HG02981 (cell line): ENCODE results near the gene IFNA10.
"Not testable (repeated sequence)": the region's sequence is repeated elsewhere in the genome, so short reads cannot be mapped to it uniquely, and the experiment has no call there.

Experiments used
- ATAC-seq: cut with Tn5 transposase; IDR thresholded peaks from one replicate; pipeline ENCODE4 v1.9.1; 2021; ENCODE audit warnings: mild to moderate bottlenecking, moderate library complexity; ENCODE audit not compliant: unreplicated experiment

The IFNA10 gene

GRCh38 chr9:21194867-21195776, 11.8 kb downstream of the IFNA10 start:
- ATAC-seq = peak; percentile 93

- ATAC-seq = not testable (repeated sequence)
Observed at GRCh38 chr9:21187487-21187886, 19.5 kb downstream of the IFNA10 start, which contains the start of gene IFNA4. IFNA4 (minus strand) TSS chr9:21187587; CDS start chr9:21187531, 56 bp downstream.

- peak; percentile 94 for ATAC-seq
Observed at GRCh38 chr9:21182810-21183736, 23.9 kb downstream of the IFNA10 start.

- no peak for ATAC-seq
Observed at GRCh38 chr9:21174671-21175070, 32.3 kb downstream of the IFNA10 start.

- no peak for ATAC-seq
Observed at GRCh38 chr9:21172156-21172555, 34.8 kb downstream of the IFNA10 start.

GRCh38 chr9:21171351-21171750, 35.6 kb downstream of the IFNA10 start:
- no peak for ATAC-seq

- not testable (repeated sequence) for ATAC-seq
Observed at GRCh38 chr9:21166560-21166959, 40.4 kb downstream of the IFNA10 start, which contains the start of gene IFNA21. IFNA21 (minus strand) TSS chr9:21166660; CDS start chr9:21166612, 48 bp downstream.

GRCh38 chr9:21165516-21165915, 41.4 kb downstream of the IFNA10 start:
- ATAC-seq = no peak

GRCh38 chr9:21160178-21160577, 46.8 kb downstream of the IFNA10 start:
- peak; percentile 92 for ATAC-seq
